Epithelial cell of esophagus (primary cell): ENCODE results near the gene DCUN1D3.
"Not testable (repeated sequence)": the region's sequence is repeated elsewhere in the genome, so short reads cannot be mapped to it uniquely, and the experiment has no call there.

ENCODE experiments used
- DNase-seq: peaks from one replicate; pipeline ENCODE4 v3.0.0; 2010; ENCODE audit warnings: low read depth
- H3K4me3 ChIP-seq: 2 replicates; pipeline ENCODE4 v1.5.1; 2011; ENCODE audit warnings: mild to moderate bottlenecking, low read length, control low read depth
- CTCF ChIP-seq: IDR thresholded peaks from 2 replicates; pipeline ENCODE4 v1.5.1; 2011; ENCODE audit warnings: low read depth, mild to moderate bottlenecking, low read length, control low read depth, inconsistent platforms; ENCODE audit not compliant: insufficient read depth; ENCODE audit errors: missing control alignments

Gene DCUN1D3

GRCh38 chr16:20871258-20871657, 28.9 kb downstream of the DCUN1D3 start:
- no peak overlapping the region for H3K4me3 ChIP-seq
- no peak for DNase-seq
- TF ChIP-seq CTCF: no peak

GRCh38 chr16:20870122-20870820, 29.9 kb downstream of the DCUN1D3 start:
- TF ChIP-seq CTCF: no peak
- no peak for DNase-seq
- H3K4me3 ChIP-seq: no peak overlapping the region

GRCh38 chr16:20868890-20869289, 31.3 kb downstream of the DCUN1D3 start:
- DNase-seq: peak; percentile 26
- H3K4me3 ChIP-seq: no peak overlapping the region
- no peak for TF ChIP-seq CTCF

GRCh38 chr16:20867585-20867984, 32.6 kb downstream of the DCUN1D3 start:
- DNase-seq: peak; percentile 52
- no peak for TF ChIP-seq CTCF
- H3K4me3 ChIP-seq: no peak overlapping the region

GRCh38 chr16:20866801-20867200, 33.4 kb downstream of the DCUN1D3 start:
- H3K4me3 ChIP-seq: no peak overlapping the region
- no peak for TF ChIP-seq CTCF
- no peak for DNase-seq

- peak overlapping the region; percentile 10 for H3K4me3 ChIP-seq
- peak; percentile 90 for DNase-seq
- no peak for TF ChIP-seq CTCF
Measured at GRCh38 chr16:20866145-20866772, 33.9 kb downstream of the DCUN1D3 start.

- H3K4me3 ChIP-seq: peak overlapping the region; percentile 10
- TF ChIP-seq CTCF: no peak
- DNase-seq: peak; percentile 88
Measured at GRCh38 chr16:20865420-20866131, 34.6 kb downstream of the DCUN1D3 start.

- DNase-seq, H3K4me3 ChIP-seq: not testable (repeated sequence)
Measured at GRCh38 chr16:20864376-20864775, 35.8 kb downstream of the DCUN1D3 start.
